C4-2B (cell line): ENCODE data around the gene CHTOP.

ENCODE experiments used
- ZFX ChIP-seq: fragments of 450-650 bp; IDR thresholded peaks from 2 replicates; pipeline ENCODE4 v1.6.1; 2017
- TF ChIP-seq, protein P1 (sequence below): fragments of 450-650 bp; conservative IDR thresholded peaks from 2 replicates; pipeline ENCODE4 v1.5.1; 2017; ENCODE audit warnings: mild to moderate bottlenecking

DNA sequence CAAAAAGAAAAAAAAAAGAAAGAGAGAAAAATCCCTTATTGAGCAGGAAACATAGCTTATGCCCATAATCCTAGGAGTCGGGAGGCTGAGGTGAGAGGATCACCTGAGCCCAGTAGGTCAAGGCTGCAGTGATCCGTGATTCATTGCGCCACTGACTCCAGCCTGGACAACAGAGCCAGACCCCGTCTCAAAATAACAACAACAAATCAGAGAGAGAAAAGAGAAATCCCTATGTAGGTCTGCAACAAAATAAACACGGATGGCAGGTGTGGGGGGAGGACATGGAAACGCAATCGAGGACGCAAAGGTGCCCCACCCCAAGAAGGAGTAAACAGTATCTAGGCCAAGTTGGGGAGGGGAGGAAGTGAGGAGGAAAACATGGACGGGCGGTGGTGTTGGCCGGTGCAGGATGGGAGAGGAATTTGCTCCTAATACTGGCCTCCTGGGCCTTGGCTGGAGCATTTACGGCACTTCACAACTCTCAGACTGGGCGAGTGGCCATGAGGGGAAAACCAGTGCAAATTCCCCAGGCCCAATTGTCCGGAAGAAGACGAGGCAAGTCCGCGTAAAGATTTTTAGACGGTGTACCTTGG is 609 bp upstream of the CHTOP start:
- TF ChIP-seq, protein P1, sequence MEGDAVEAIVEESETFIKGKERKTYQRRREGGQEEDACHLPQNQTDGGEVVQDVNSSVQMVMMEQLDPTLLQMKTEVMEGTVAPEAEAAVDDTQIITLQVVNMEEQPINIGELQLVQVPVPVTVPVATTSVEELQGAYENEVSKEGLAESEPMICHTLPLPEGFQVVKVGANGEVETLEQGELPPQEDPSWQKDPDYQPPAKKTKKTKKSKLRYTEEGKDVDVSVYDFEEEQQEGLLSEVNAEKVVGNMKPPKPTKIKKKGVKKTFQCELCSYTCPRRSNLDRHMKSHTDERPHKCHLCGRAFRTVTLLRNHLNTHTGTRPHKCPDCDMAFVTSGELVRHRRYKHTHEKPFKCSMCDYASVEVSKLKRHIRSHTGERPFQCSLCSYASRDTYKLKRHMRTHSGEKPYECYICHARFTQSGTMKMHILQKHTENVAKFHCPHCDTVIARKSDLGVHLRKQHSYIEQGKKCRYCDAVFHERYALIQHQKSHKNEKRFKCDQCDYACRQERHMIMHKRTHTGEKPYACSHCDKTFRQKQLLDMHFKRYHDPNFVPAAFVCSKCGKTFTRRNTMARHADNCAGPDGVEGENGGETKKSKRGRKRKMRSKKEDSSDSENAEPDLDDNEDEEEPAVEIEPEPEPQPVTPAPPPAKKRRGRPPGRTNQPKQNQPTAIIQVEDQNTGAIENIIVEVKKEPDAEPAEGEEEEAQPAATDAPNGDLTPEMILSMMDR: no peak
- TF ChIP-seq ZFX: no peak
